OCI-LY1 (cell line): Measurements from ENCODE around the gene CMTM2.

Experiments used
- EZH2 ChIP-seq: fragments of 200-600 bp; sonication (generic), shearing (Covaris generic); IDR thresholded peaks from 2 replicates; pipeline ENCODE4 v1.8.0; 2017; ENCODE audit warnings: borderline replicate concordance, mixed run types, mild to moderate bottlenecking, antibody characterized with exemption, low read length, moderate library complexity, mixed read lengths
- TF ChIP-seq, protein P1 (sequence below): fragments of 200-600 bp; sonication (generic), shearing (Covaris generic); IDR thresholded peaks from 2 replicates; pipeline ENCODE4 v1.5.1; 2017; ENCODE audit warnings: mild to moderate bottlenecking, antibody characterized with exemption, low read length, moderate library complexity, mixed read lengths

DNA sequence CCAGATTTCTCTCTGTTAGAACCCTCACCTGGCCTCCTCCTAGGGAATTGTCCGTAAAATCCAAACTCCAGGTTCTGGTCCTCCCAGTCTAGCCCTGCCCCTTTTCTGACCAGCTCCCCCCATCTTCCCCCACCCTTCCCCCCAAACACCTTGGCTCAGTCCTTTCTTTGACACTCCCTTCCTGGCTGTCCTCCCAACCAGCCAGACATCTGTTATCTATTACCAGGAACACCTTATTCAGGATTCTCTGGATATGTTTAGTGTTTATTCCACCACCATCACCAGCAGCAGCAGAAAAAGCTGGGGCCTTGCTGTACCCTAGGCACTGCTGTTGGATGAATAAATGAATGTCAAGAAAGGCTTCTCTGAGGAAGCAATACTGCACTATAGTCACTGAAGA, 21.2 kb downstream of the CMTM2 start:
- TF ChIP-seq EZH2 = no peak
- TF ChIP-seq, protein P1, sequence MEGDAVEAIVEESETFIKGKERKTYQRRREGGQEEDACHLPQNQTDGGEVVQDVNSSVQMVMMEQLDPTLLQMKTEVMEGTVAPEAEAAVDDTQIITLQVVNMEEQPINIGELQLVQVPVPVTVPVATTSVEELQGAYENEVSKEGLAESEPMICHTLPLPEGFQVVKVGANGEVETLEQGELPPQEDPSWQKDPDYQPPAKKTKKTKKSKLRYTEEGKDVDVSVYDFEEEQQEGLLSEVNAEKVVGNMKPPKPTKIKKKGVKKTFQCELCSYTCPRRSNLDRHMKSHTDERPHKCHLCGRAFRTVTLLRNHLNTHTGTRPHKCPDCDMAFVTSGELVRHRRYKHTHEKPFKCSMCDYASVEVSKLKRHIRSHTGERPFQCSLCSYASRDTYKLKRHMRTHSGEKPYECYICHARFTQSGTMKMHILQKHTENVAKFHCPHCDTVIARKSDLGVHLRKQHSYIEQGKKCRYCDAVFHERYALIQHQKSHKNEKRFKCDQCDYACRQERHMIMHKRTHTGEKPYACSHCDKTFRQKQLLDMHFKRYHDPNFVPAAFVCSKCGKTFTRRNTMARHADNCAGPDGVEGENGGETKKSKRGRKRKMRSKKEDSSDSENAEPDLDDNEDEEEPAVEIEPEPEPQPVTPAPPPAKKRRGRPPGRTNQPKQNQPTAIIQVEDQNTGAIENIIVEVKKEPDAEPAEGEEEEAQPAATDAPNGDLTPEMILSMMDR = no peak
